Activated gamma-delta T cell treated with anti-CD3 and anti-CD28 coated beads, Interleukin-2, amount 50 U/mL, for 16 hours (primary cell): ENCODE data around the gene HDDC3.
A peak's percentile ranks its signal among the peaks of the same experiment; 100 is the strongest.

Experiments
- DNase-seq: peaks from one replicate; pipeline ENCODE4 v3.0.0-alpha.2; 2020; ENCODE audit warnings: low read depth

Gene HDDC3

GRCh38 chr15:90931828-90932659 is at the start of gene HDDC3:
HDDC3 (minus strand) TSS chr15:90932549; CDS start chr15:90932540, 9 bp downstream.
- peak; percentile 89 for DNase-seq

- DNase-seq: no peak
Observed at GRCh38 chr15:90982135-90982534, 49.8 kb upstream of the HDDC3 start.

- no peak for DNase-seq
Observed at GRCh38 chr15:90981681-90982080, 49.3 kb upstream of the HDDC3 start.

- DNase-seq: no peak
Observed at GRCh38 chr15:90979582-90979981, 47.2 kb upstream of the HDDC3 start.

- no peak for DNase-seq
Observed at GRCh38 chr15:90974216-90974615, 41.9 kb upstream of the HDDC3 start.

GRCh38 chr15:90972133-90972532 is 39.8 kb upstream of the HDDC3 start:
- no peak for DNase-seq

- DNase-seq: no peak
Observed at GRCh38 chr15:90970274-90970673, 37.9 kb upstream of the HDDC3 start.

- DNase-seq: no peak
Observed at GRCh38 chr15:90968434-90968833, 36.1 kb upstream of the HDDC3 start.

GRCh38 chr15:90967206-90967605 is 34.9 kb upstream of the HDDC3 start:
- no peak for DNase-seq

GRCh38 chr15:90966262-90966661 is 33.9 kb upstream of the HDDC3 start:
- DNase-seq: no peak

GRCh38 chr15:90962021-90962420 is 29.7 kb upstream of the HDDC3 start:
- no peak for DNase-seq

- DNase-seq: no peak
Observed at GRCh38 chr15:90960298-90961091, 28.1 kb upstream of the HDDC3 start.

GRCh38 chr15:90959894-90960293 is 27.5 kb upstream of the HDDC3 start:
- no peak for DNase-seq

- DNase-seq: no peak
Observed at GRCh38 chr15:90959028-90959595, 26.8 kb upstream of the HDDC3 start.

- DNase-seq: no peak
Observed at GRCh38 chr15:90957791-90958190, 25.4 kb upstream of the HDDC3 start.

- no peak for DNase-seq
Observed at GRCh38 chr15:90957031-90957790, 24.9 kb upstream of the HDDC3 start.

GRCh38 chr15:90956274-90957030 is 24.1 kb upstream of the HDDC3 start:
- DNase-seq: peak; percentile 57

GRCh38 chr15:90955624-90956273 is 23.4 kb upstream of the HDDC3 start:
- no peak for DNase-seq

- peak; percentile 79 for DNase-seq
Observed at GRCh38 chr15:90954712-90955623, 22.6 kb upstream of the HDDC3 start, which contains the start of gene RCCD1. RCCD1 (plus strand) TSS chr15:90954884; CDS start chr15:90956735, 1,851 bp downstream.
